H54 (cell line): ENCODE results near the gene PLCB1.
"Not testable (repeated sequence)": the region's sequence is repeated elsewhere in the genome, so short reads cannot be mapped to it uniquely, and the experiment has no call there.

Source experiments
- DNase-seq: peaks from one replicate; pipeline ENCODE4 v3.0.0; 2011; ENCODE audit warnings: low spot score, mixed read lengths; ENCODE audit not compliant: insufficient read length
- FAIRE-seq: peaks from 3 replicates; lab custom pipeline; 2011; peaks lifted over from hg19 to GRCh38; lab: Jason Lieb, UNC
- POLR2A ChIP-seq: IDR thresholded peaks from 2 replicates; pipeline ENCODE4 v1.6.1; 2011; ENCODE audit warnings: low read depth, mild to moderate bottlenecking, low read length

The PLCB1 gene

DNA sequence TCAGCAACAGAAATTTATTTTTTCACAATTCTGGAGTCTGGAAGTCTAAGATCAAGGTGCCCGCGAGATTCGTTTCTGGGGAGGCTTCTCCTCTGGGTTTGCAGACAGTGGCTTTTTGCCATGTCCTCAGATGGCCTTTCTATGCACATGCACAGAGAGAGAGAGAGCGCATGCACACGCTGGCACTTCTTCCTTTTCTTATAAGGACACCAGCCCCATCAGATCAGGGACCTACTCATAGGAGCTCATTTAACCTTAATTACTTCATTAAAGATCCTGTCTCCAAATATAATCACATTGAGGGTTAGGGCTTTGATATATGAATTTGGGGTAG is 676.1 kb downstream of the PLCB1 start:
- no peak for TF ChIP-seq POLR2A
- FAIRE-seq (no peak), DNase-seq (no peak)

DNA sequence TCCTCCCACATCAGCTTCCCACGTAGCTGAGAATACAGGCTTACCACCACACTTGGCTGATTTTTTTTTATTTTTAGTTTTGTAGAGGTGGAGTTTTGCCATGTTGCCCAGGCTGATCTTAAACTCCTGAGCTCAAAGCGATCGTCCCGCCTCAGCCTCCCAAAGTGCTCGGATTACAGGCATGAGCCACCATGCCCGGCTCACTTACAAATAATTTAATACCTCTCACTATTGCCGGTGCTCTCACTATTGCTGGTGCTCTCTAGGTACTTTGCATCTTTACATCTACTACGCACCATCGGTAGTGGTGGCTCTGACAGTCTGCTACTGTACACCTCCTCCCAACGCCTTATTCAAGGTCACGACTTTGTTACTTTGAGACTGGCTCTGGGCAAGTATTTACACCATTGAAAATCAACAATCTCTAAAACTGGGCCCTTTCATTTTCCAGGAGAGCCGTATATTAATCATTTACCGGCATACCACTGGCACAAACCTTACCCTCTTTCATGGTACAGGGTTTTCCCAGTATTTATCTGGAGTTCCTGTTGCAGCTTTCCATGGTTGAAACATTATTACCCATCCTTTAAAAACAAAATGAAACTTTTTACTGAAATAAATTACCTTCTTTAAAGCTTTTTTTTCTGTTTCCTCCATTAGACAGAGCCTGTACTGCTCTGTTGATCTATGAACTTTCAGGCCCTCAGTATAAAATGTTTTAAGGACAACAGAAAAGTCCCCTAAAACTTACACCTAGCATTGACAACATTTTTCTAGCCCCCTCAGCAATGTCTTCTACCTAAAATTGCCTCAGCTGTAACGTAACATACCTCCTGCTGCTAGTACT is 677.3 kb downstream of the PLCB1 start:
- DNase-seq (no peak), FAIRE-seq (no peak)
- TF ChIP-seq POLR2A = no peak

DNA sequence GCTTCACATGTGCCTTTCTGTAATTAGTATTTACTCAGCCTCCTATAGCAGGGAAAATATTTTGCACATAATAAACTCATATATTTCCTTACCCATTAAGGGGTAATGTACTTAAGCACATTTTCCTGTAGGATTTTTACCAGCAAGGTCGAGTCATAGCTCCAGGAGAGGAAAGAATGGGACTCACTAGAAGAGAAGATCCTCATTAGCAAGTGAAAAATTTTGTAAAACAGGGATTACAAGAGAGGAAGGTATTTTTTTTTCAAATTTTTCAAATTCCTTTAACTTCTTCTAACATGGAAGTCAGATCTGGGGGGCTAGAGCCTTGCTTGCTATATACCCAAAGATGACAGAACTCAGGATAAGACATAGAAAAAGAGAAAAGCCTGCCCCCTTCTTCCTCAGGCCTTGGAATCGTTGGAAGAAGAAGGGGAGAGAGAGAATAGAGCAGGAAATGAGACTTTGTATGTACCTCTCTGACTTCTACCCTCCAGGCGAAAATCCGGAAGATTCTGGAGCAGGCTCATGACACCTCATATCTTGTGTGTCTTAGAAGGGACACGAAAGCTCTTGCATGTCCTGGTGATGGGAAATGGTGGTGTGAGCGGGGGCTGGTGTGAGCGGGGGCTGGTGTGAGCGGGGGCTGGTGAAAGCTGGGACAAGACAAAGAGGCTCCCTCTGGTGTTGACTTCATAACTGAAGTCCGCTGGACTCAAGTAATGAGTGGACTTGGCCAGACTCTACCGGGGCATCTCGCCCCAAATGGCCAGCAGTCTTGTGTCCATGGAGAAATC is 679.9 kb downstream of the PLCB1 start:
- no peak for DNase-seq

DNA sequence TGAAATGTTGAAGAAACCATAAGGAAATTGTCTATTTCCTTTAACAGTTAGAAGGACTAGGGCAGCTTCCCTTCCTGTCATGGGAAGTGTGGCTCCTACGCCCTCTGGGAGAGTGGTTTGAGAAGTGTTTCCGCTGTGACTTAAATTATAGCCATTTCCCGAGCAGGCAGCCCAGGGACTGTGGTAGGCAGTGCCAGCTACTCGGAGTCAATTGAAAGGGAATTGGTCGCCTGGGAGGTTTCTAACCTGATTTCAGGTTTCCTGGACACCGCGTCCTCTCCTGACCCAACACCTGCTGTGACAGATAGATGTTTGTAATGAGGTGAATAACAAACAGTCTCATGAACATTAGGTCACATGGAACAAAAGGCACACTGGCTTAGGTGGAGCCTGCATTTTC is 680.8 kb downstream of the PLCB1 start:
- DNase-seq (no peak), FAIRE-seq (no peak)
- no peak for TF ChIP-seq POLR2A

More for the DNA sequence above, 679.9 kb downstream of the PLCB1 start:
- TF ChIP-seq POLR2A = no peak
- FAIRE-seq = no peak

DNA sequence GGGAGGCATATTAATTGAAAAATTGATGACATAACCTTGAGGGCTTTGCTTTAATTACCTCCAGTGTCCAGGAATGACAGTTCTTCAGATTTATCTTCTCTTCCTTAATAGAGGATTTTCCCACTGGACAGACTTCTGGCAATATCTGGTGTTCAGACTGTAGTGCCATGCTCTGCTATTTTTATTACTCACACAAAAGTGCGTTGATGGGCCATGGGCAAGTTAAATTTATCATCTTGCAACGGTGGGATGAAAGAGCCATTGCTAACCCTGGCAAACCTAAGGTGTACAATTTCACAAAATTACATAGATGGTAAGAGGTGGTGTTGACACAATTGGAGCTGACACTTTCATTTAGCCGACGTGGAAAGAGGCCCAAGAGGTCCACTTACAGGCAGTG is 683.1 kb downstream of the PLCB1 start:
- FAIRE-seq (no peak), DNase-seq (no peak)
- TF ChIP-seq POLR2A = no peak

DNA sequence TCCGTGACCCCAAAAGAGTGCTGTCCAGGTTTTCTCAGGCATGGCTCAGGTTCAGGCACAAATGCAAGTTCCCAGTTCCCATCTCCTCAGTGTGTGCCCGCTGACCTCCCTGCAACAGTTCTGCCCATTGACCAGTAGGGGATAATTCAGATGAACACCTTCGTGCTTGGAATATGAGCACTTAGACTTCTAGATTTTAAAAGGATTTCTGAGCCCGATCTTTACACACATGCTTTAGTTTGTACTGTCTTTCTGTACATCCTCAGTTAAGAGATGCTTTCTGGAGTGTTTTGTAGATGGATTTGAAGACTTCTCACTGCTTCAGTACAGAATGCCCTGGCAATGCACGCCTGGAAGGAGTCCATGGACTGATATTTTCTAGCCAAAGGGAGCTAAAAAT is 697.2 kb downstream of the PLCB1 start:
- TF ChIP-seq POLR2A = no peak
- no peak for DNase-seq
- no peak for FAIRE-seq

DNA sequence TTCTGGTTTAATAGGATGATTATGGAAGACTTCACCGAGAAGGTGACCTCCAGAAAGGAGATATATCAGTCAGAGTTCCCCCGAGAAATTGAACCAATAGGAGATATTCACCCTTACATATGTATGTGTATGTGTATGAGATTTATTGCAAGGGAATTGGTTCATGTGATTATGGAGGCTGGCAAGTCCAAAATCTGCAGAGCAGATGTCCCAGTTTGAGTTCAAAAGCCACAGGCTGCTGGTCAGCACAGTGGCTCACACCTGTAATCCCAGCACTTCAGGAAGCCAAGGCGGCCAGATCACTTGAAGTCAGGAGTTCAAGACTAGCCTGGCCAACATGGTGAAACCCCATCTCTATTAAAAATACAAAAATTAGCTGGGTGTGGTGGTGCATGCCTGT is 702.2 kb downstream of the PLCB1 start:
- not testable (repeated sequence) for FAIRE-seq

DNA sequence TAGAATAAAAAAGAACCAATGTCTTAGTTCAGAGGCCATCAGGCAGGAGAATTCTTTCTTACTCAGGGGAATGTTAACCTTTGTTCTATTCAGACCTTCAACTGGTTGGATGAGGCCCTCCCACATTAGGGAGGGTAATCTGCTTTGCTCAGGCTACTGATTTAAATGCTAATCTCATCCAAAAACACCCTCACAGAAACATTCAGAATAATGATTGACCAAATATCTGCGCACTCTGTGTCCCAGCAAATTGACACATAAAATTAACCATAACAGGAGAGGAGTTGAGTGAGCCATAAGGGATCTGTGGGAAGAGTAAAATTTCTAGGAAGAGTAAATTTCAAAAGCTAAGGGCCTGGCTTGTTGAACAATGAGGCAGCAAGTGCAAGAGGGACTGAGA is 702.8 kb downstream of the PLCB1 start:
- no peak for FAIRE-seq
- no peak for TF ChIP-seq POLR2A
- DNase-seq = no peak

More for the DNA sequence above, 702.2 kb downstream of the PLCB1 start:
- DNase-seq = not testable (repeated sequence)

DNA sequence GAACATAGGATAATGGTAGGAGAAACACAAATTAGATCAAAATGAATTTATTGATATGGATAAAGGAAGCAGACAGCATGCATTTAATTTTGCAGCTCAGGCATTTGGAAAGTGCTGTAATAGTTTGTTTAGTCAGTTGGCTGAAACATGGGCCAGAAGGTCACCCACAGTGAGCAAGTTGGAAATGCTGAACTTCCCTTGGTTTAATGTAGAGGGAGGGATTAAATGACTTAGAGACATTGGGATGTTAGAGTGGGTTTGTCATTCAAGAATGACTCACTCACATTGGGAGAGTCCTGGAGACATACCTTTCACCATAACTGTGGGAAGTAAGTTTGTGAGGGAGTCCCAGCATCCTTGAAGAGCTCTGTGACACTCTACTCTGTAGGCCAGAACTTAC is 705.3 kb downstream of the PLCB1 start:
- DNase-seq = peak; percentile 23
- TF ChIP-seq POLR2A = no peak
- FAIRE-seq = no peak

DNA sequence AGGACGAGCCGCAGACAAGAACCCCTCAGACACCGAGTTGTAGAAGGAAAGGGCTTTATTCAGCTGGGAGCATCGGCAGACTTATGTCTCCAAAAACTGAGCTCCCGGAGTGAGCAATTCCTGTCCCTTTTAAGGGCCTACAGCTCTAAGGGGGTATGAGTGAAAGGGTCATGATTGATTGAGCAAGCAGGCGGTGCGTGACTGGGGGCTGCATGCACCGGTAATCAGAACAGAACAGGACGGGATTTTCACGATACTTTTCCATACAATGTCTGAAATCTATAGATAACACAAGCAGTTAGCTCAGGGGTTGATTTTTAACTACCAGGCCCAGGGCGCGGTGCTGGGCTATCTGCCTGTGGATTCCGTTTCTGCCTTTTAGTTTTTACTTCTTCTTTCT is 710.5 kb downstream of the PLCB1 start:
- TF ChIP-seq POLR2A = no peak
- no peak for DNase-seq
- no peak for FAIRE-seq

DNA sequence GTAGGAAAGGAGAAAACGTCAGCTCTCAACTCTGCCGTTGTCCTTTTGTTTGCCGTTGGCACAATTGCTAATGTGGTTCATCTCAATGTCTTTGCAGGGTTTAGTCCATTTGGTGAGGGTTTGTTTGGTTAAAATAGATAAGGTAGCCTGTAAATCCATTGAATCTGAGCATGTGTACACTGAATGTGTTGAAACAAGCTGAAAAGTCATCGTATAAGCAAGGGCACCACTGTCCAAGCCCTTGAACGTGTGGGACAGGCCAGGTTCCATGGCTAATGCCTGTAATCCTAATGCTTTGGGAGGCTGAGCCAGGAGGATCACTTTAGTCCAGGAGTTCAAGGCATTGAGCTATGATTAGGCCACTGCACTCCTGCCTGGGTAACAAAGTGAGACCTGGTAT is 712.1 kb downstream of the PLCB1 start:
- no peak for TF ChIP-seq POLR2A
- FAIRE-seq (no peak), DNase-seq (no peak)

DNA sequence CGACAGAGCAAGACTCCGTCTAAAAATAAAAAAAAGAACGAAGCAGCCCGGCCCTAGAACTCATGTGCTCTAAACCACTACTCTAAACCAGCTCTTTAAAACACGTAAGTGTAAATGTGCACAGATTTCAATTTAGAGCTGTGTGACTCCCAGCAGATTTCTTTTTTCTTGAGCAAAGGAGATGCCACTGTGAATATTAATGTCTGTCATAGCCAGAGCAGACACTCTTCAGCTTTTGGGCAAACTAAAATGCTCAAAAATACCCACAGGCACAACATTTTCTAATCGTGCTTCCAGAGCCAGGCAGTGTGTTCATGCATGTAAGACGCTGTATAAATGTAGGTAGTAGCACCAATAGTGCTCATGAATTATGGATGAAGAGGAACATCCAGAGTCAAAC is 717.9 kb downstream of the PLCB1 start:
- DNase-seq (no peak), FAIRE-seq (no peak)

DNA sequence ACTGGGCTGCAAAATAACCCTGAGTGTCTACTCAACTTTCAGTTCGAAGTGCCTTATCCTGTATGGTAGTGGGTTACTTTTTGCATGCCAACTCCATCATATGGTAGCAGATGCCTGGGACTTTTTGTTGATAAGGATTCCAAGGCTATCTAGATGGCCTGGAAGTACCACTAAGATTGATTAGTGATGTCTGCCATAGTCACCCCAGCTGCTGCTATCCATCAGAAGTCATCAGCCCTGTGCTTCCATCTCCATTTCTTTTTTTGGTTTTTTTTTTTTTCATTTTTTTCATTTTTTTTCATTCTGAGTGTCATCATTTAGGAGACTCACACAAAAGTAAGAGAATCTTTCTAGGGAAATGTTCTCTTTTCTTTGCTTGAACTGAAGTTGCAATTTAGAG is 719.4 kb downstream of the PLCB1 start:
- DNase-seq = no peak
- no peak for FAIRE-seq
- TF ChIP-seq POLR2A = no peak

More for the DNA sequence above, 717.9 kb downstream of the PLCB1 start:
- no peak for TF ChIP-seq POLR2A

DNA sequence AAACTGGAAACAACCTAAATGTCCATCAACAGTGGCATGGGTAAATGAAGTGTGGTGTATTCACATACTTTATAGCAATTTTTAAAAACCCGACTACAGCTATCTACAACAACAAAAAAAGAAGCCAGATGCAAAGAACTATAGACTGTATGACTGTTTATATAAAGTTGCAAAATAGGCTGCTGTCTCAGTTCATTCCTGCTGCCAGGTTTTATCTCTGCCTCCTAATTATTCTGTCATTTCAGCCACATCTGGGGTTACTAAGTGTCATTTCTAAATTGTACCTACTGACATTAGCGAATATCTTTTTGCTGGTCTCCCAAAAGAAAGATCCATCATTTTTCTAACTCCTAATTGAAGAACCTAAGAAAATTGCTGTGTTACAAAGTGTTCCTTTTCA is 719.9 kb downstream of the PLCB1 start:
- not testable (repeated sequence) for FAIRE-seq, DNase-seq

DNA sequence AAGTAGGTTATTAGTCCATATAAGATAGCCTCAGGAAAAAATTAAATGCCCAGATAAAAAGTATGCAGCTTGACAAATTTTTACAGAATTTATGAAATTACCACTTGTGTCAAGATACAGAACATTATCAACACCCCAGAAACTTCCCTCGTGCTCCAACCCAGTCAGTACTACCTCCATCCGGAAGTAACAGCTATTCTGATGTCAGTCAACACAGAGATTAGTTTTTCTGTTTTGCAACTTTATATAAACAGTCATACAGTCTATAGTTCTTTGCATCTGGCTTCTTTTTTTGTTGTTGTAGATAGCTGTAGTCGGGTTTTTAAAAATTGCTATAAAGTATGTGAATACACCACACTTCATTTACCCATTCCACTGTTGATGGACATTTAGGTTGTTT is 721.1 kb downstream of the PLCB1 start:
- peak; percentile 45 for FAIRE-seq
- DNase-seq = not testable (repeated sequence)
